A549 (cell line): ENCODE measurements around the gene TRAPPC13. TPM values are rescaled to one million over a fixed set of nuclear protein-coding genes. Genes with fewer than 3 reads are reported as not detected.

Source experiments
- ATAC-seq, 2 experiments: fragments of 200-7000 bp in 1 of 2; fragments of >200 bp in 1 of 2; cut with Nextera tagmentation in 1 of 2; cut with Tn5 transposase in 1 of 2; 3 replicates each; pipeline versions ENCODE4 v1.8.0 to v1.9.1; 2018 to 2020; ENCODE audit warnings: mild to moderate bottlenecking in 1 of 2, moderate library complexity in 1 of 2
- CTCF ChIA-PET: fragments of 300-600 bp; sonication (Branson Sonifier 250); formaldehyde crosslinking; extraction: SDS; loops from one replicate; lab custom pipeline; 2021; ENCODE audit warnings: antibody characterized with exemption, inconsistent platforms; lab: Yijun Ruan, JAX
- POLR2A ChIA-PET: fragments of 350-600 bp; formaldehyde crosslinking; extraction: SDS; loops from one replicate; lab custom pipeline; 2021; ENCODE audit warnings: antibody characterized with exemption, inconsistent platforms; lab: Yijun Ruan, JAX
- DNase-seq, 2 experiments: peaks; one replicate each; pipeline versions ENCODE4 v3.0.0 to v3.0.0-alpha.2; 2011 to 2016; ENCODE audit warnings: low read depth in 1 of 2, low spot score in 1 of 2
- FAIRE-seq: peaks from 2 replicates; lab custom pipeline; 2011; peaks lifted over from hg19 to GRCh38; lab: Jason Lieb, UNC
- H3K27ac ChIP-seq, 2 experiments: fragments of >200 bp; sonication (Bioruptor Twin); formaldehyde crosslinking; 3 replicates each; pipeline ENCODE4 v1.5.1; 2016 to 2017
- H3K4me1 ChIP-seq: fragments of >200 bp; sonication (Bioruptor Twin); formaldehyde crosslinking; 3 replicates; pipeline ENCODE4 v1.6.1; 2016
- H3K4me2 ChIP-seq: fragments of >200 bp; sonication (Bioruptor Twin); formaldehyde crosslinking; 3 replicates; pipeline ENCODE4 v1.6.1; 2016
- H3K4me3 ChIP-seq: fragments of >200 bp; sonication (Bioruptor Twin); formaldehyde crosslinking; 3 replicates; pipeline ENCODE4 v1.5.1; 2016
- H3K9me3 ChIP-seq: fragments of >200 bp; sonication (Bioruptor Twin); formaldehyde crosslinking; 3 replicates; pipeline ENCODE4 v1.6.1; 2016
- BHLHE40 ChIP-seq: IDR thresholded peaks from 2 replicates; pipeline ENCODE4 v1.6.1; 2012; ENCODE audit warnings: low read depth, low read length, inconsistent platforms
- CEBPB ChIP-seq, 2 experiments: fragments of >200 bp in 1 of 2; sonication (Bioruptor Twin) in 1 of 2; formaldehyde crosslinking in 1 of 2; IDR thresholded peaks; 2 replicates each; pipeline ENCODE4 v1.6.1; 2012 to 2016
- CHD4 ChIP-seq: fragments of 200-600 bp; sonication (generic); IDR thresholded peaks from 2 replicates; pipeline ENCODE4 v1.6.1; 2016; ENCODE audit warnings: antibody characterized with exemption, mild to moderate bottlenecking, borderline replicate concordance
- EP300 ChIP-seq, 2 experiments: fragments of >200 bp; sonication (Bioruptor Twin); formaldehyde crosslinking; IDR thresholded peaks; 2 replicates in 1 of 2; 3 replicates in 1 of 2; pipeline ENCODE4 v1.6.1; 2016 to 2017
- FOSB ChIP-seq: fragments of 250-450 bp; sonication (Bioruptor Pico); IDR thresholded peaks from 2 replicates; pipeline ENCODE4 v1.5.0; 2020; ENCODE audit warnings: mild to moderate bottlenecking, moderate library complexity
- FOSL2 ChIP-seq, 2 experiments: fragments of 450-650 bp in 1 of 2; fragments of >200 bp in 1 of 2; sonication (Bioruptor Twin) in 1 of 2; formaldehyde crosslinking; IDR thresholded peaks; 2 replicates each; pipeline versions ENCODE4 v1.5.0 to v1.6.1; 2016 to 2020; ENCODE audit warnings: mild to moderate bottlenecking in 1 of 2, moderate library complexity in 1 of 2
- FOXS1 ChIP-seq: fragments of 250-450 bp; sonication (Bioruptor Pico); IDR thresholded peaks from 2 replicates; pipeline ENCODE4 v1.5.0; 2020; ENCODE audit warnings: mild to moderate bottlenecking, moderate library complexity
- HDAC2 ChIP-seq: fragments of 200-600 bp; sonication (generic); IDR thresholded peaks from 2 replicates; pipeline ENCODE4 v1.6.1; 2016
- HES2 ChIP-seq: fragments of >200 bp; sonication (Bioruptor Twin); formaldehyde crosslinking; IDR thresholded peaks from 2 replicates; pipeline ENCODE4 v1.6.1; 2016
- HEYL ChIP-seq: fragments of 250-450 bp; sonication (Bioruptor Pico); IDR thresholded peaks from 2 replicates; pipeline ENCODE4 v1.8.0; 2021; ENCODE audit warnings: mild to moderate bottlenecking, moderate library complexity
- HOXB13 ChIP-seq: fragments of 250-450 bp; sonication (Bioruptor Pico); IDR thresholded peaks from 2 replicates; pipeline ENCODE4 v1.5.0; 2020; ENCODE audit warnings: low read depth, mild to moderate bottlenecking, moderate library complexity
- KDM1A ChIP-seq: fragments of 200-600 bp; sonication (generic); IDR thresholded peaks from 2 replicates; pipeline ENCODE4 v1.6.1; 2016; ENCODE audit warnings: low read depth, mild to moderate bottlenecking
- KDM5A ChIP-seq: fragments of 200-600 bp; sonication (generic); IDR thresholded peaks from 2 replicates; pipeline ENCODE4 v1.6.1; 2016; ENCODE audit warnings: antibody characterized with exemption, mild to moderate bottlenecking
- MAX ChIP-seq: IDR thresholded peaks from 2 replicates; pipeline ENCODE4 v1.6.1; 2012
- NPAS2 ChIP-seq: fragments of 250-450 bp; sonication (Bioruptor Pico); IDR thresholded peaks from 2 replicates; pipeline ENCODE4 v1.8.0; 2022; ENCODE audit warnings: mild to moderate bottlenecking, moderate library complexity, borderline replicate concordance
- NR3C1 ChIP-seq: fragments of >200 bp; sonication (Bioruptor Twin); formaldehyde crosslinking; IDR thresholded peaks from 3 replicates; pipeline ENCODE4 v1.6.1; 2017
- POLR2A ChIP-seq: IDR thresholded peaks from 2 replicates; pipeline ENCODE4 v1.6.1; 2012; ENCODE audit warnings: mild to moderate bottlenecking, low read length
- RAD21 ChIP-seq, 2 experiments: fragments of >200 bp in 1 of 2; sonication (Bioruptor Twin) in 1 of 2; formaldehyde crosslinking in 1 of 2; IDR thresholded peaks in 1 of 2; conservative IDR thresholded peaks in 1 of 2; 2 replicates in 1 of 2; 3 replicates in 1 of 2; pipeline ENCODE4 v1.6.1; 2012 to 2018; ENCODE audit warnings: inconsistent platforms in 1 of 2
- RARB ChIP-seq: fragments of 250-450 bp; sonication (Bioruptor Pico); IDR thresholded peaks from 2 replicates; pipeline ENCODE4 v1.8.0; 2021; ENCODE audit warnings: mild to moderate bottlenecking, moderate library complexity
- RCOR1 ChIP-seq: fragments of 150-350 bp; IDR thresholded peaks from 2 replicates; pipeline ENCODE4 v1.6.1; 2014; ENCODE audit warnings: antibody characterized with exemption, low read length, low read depth
- RFX5 ChIP-seq: fragments of 450-650 bp; IDR thresholded peaks from 2 replicates; pipeline ENCODE4 v1.7.1; 2014; ENCODE audit warnings: antibody characterized with exemption, mild to moderate bottlenecking, moderate library complexity
- SMC3 ChIP-seq: fragments of >200 bp; sonication (Bioruptor Twin); formaldehyde crosslinking; IDR thresholded peaks from 3 replicates; pipeline ENCODE4 v1.6.1; 2018; ENCODE audit warnings: inconsistent platforms
- TFCP2L1 ChIP-seq: fragments of 250-450 bp; sonication (Bioruptor Pico); IDR thresholded peaks from 2 replicates; pipeline ENCODE4 v1.5.0; 2021; ENCODE audit warnings: mild to moderate bottlenecking
- TP53 ChIP-seq: fragments of 250-450 bp; sonication (Bioruptor Pico); IDR thresholded peaks from 2 replicates; pipeline ENCODE4 v1.5.0; 2021; ENCODE audit warnings: mild to moderate bottlenecking, moderate library complexity
- ZNF302 ChIP-seq: fragments of 250-450 bp; sonication (Bioruptor Pico); IDR thresholded peaks from 2 replicates; pipeline ENCODE4 v1.9.0; 2021; ENCODE audit warnings: inconsistent platforms, mild to moderate bottlenecking, moderate library complexity
- WGBS: methylation state at CpG from one replicate; pipeline ENCODE4 v1.1.6; 2017; ENCODE audit errors: missing lambda C conversion rate; 5-methylcytosine and 5-hydroxymethylcytosine counted together
- polyA plus RNA-seq, 4 experiments: library from polyadenylated mRNA; depleted of rRNA in 3 of 4; stranded (reverse); fragments of >200 nt; fragmentation: RNase III in 1 of 4; extraction: RNeasy Plus Mini Kit Qiagen cat#74134 plus additional on column Dnase treatment in 1 of 4; gene quantifications; 2 replicates in 3 of 4; 3 replicates in 1 of 4; pipeline ENCODE4 v1.2.3, GENCODE V29; 2011 to 2017

The TRAPPC13 gene
- polyA plus RNA-seq, 2 of the 4 experiments (the other 2 are of a cell fraction): 17.2 to 35.1 TPM

DNA sequence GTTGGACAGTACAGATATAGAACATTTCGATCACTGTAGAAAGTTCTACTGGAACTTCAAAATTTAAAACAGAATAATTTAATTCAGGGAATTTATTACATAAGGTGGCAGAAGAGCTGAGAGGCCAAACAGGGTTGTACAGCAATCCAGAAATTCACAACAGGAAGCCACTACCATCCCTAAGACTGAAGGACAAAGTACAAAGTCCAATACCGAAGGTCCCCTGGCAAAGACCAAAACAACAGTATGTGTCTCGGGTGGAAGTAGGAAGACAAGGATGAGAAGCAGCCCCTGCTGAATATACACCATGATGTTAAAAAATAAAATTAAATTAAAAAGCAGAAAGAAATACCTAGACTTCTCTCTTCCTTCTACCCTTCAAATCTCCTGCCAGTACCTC, 77.2 kb downstream of the TRAPPC13 start:
- Histone ChIP-seq H3K27ac (no peak overlapping the region), H3K4me1 (no peaks in the 10 kb centered on the region), H3K4me3 (no peak overlapping the region), H3K4me2 (no peak overlapping the region), H3K9me3 (no peaks in the 10 kb centered on the region)
- TF ChIP-seq FOXS1 (no peak), RAD21 (conservative IDR thresholded peaks at IDR 0.05 in 1 of 2, IDR thresholded peaks at IDR 0.05 in 1 of 2) (no peak), KDM1A (no peak), FOSL2 (IDR thresholded peaks at IDR 0.05) (no peak), FOSL2 (CRISPR knock-in tag; IDR thresholded peaks at IDR 0.05) (no peak), EP300 (IDR thresholded peaks at IDR 0.05) (no peak), BHLHE40 (no peak), TFCP2L1 (CRISPR knock-in tag) (no peak), HOXB13 (CRISPR knock-in tag) (no peak), CEBPB (IDR thresholded peaks at IDR 0.05) (no peak), RFX5 (no peak), NPAS2 (CRISPR knock-in tag) (no peak), SMC3 (no peak), KDM5A (no peak), TP53 (CRISPR knock-in tag) (no peak), RARB (no peak), MAX (no peak)
- ChIA-PET POLR2A (no interaction called here), CTCF (interaction anchor here (0.5 to 0.7 kb wide), 2 partner anchors 10 to 12 kb away, joined by 3 read pairs; no protein-coding TSS in a partner anchor)
- FAIRE-seq (no peak), ATAC-seq (no peak), DNase-seq (no peak)
- WGBS: 93% methylated on average over 3 of the region's 3 CpGs

GRCh38 chr5:65704621-65705239, 79.9 kb downstream of the TRAPPC13 start:
- Histone ChIP-seq H3K27ac (no peak overlapping the region), H3K4me2 (no peak overlapping the region), H3K4me3 (no peak overlapping the region), H3K9me3 (no peaks in the 10 kb centered on the region), H3K4me1 (no peaks in the 10 kb centered on the region)
- ATAC-seq (no peak), FAIRE-seq (no peak), DNase-seq (no peak)
- TF ChIP-seq NR3C1: no peak
- POLR2A ChIA-PET: no interaction called here
- WGBS: 89% methylated on average over 2 of the region's 2 CpGs
- CTCF ChIA-PET: no interaction called here

DNA sequence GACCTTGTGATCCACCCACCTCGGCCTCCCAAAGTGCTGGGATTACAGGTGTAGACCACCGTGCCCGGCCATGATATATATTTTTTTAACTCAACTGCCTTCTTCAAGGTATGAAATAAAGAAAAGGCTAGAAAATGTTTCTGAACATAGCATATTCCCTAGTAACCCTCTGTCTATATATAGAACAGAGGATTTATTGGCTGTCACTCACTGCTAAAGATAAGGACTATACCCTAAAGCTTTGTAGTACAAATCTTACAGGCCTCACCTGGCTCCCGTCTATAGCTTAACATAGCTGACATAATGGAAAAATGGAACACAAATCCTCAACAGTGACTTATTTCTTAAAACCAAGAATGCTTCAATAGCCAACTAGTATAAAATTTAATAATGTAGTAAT, 82.8 kb downstream of the TRAPPC13 start:
- CTCF ChIA-PET: interaction anchor here (1.0 to 1.1 kb wide), 2 partner anchors 34 to 43 kb away, joined by 3 to 4 read pairs; no protein-coding TSS in a partner anchor
- FAIRE-seq: no peak
- no peak overlapping the region for H3K4me3 ChIP-seq
- H3K4me1 ChIP-seq: no peaks in the 10 kb centered on the region
- no peak overlapping the region for H3K27ac ChIP-seq
- 94% methylated on average over 4 of the region's 4 CpGs for WGBS
- TF ChIP-seq HEYL (CRISPR knock-in tag): no peak
- TF ChIP-seq POLR2A: no peak
- no peak for TF ChIP-seq ZNF302 (CRISPR knock-in tag)
- TF ChIP-seq FOSB (CRISPR knock-in tag): no peak
- TF ChIP-seq NR3C1: no peak
- no peak for TF ChIP-seq CHD4
- TF ChIP-seq HES2: no peak
- no peak for TF ChIP-seq KDM5A
- no peak for TF ChIP-seq EP300 (IDR thresholded peaks at IDR 0.05)
- TF ChIP-seq HDAC2: no peak
- no peak for TF ChIP-seq RCOR1
- TF ChIP-seq RAD21 (conservative IDR thresholded peaks at IDR 0.05 in 1 of 2, IDR thresholded peaks at IDR 0.05 in 1 of 2): no peak
- TF ChIP-seq, all 56 proteins: peak for 0
- ATAC-seq: no peak
- DNase-seq: no peak
- H3K4me2 ChIP-seq: no peak overlapping the region
- POLR2A ChIA-PET: no interaction called here
- no peaks in the 10 kb centered on the region for H3K9me3 ChIP-seq
